ENCODE results near the gene RHOV. TPM values are rescaled to one million over a fixed set of nuclear protein-coding genes. Genes with fewer than 3 reads are reported as not detected.

RHOV gene
- total and polyA plus RNA-seq, 12 donors = 0.11 to 0.34 (median 0.15) TPM; not detected in 8

- intact Hi-C loops (cut with DNase I) = loop anchor here (2.0 to 5.0 kb wide), 2 partner anchors 35 kb away; partner anchors contain the start of gene VPS18 (in 1 of the 2)
- Histone ChIP-seq H3K4me1 (replicated peaks in 1 of 2) (peaks cover 0 to 5% of the 10 kb centered on the region in 2 donors), H3K27ac (no peak overlapping the region), H3K36me3 (replicated peaks in 1 of 2) (no peaks in the 10 kb centered on the region), H3K27me3 (no peaks in the 10 kb centered on the region), H3K9me3 (replicated peaks in 1 of 3) (no peaks in the 10 kb centered on the region), H3K4me3 (no peak overlapping the region)
- 24 to 33% (median 27%) methylated on average over 15 of the region's 15 CpGs for WGBS, 4 donors
- DNase-seq = peak; percentile 63 to 87 (median 75)
- TF ChIP-seq CTCF (IDR thresholded peaks at IDR 0.05) = peak; percentile 87 to 95 (median 92)
- TF ChIP-seq POLR2A (IDR thresholded peaks at IDR 0.05) = no peak
These were observed 16.3 kb downstream of the RHOV start for GRCh38 chr15:40857601-40858341.

GRCh38 chr15:40856746-40857145, 17.3 kb downstream of the RHOV start:
- no peak for DNase-seq
- H3K36me3 ChIP-seq (replicated peaks in 1 of 2) = no peaks in the 10 kb centered on the region
- 53 to 73% (median 61%) methylated on average over 6 to 8 of the region's 8 CpGs for WGBS, 4 donors
- H3K4me1 ChIP-seq (replicated peaks in 1 of 2) = peaks cover 0 to 5% of the 10 kb centered on the region in 2 donors
- intact Hi-C loops (cut with DNase I) = loop anchor here in 1 of 2 donors (5.0 kb wide), 1 partner anchor 36 kb away; the partner anchor contains the start of gene VPS18
- H3K27ac ChIP-seq = no peak overlapping the region
- H3K27me3 ChIP-seq = no peaks in the 10 kb centered on the region
- TF ChIP-seq CTCF (IDR thresholded peaks at IDR 0.05) (no peak), POLR2A (IDR thresholded peaks at IDR 0.05) (no peak)
- no peaks in the 10 kb centered on the region for H3K9me3 ChIP-seq (replicated peaks in 1 of 3)
- H3K4me3 ChIP-seq = no peak overlapping the region

- H3K4me1 ChIP-seq (replicated peaks in 1 of 2) = peaks cover 0 to 5% of the 10 kb centered on the region in 2 donors
- H3K36me3 ChIP-seq (replicated peaks in 1 of 2) = no peaks in the 10 kb centered on the region
- no peak for DNase-seq
- TF ChIP-seq CTCF (IDR thresholded peaks at IDR 0.05) (no peak), POLR2A (IDR thresholded peaks at IDR 0.05) (no peak)
- 77 to 84% (median 81%) methylated on average over 7 to 13 of the region's 13 CpGs for WGBS, 4 donors
- no peaks in the 10 kb centered on the region for H3K27me3 ChIP-seq
- H3K9me3 ChIP-seq (replicated peaks in 1 of 3) = no peaks in the 10 kb centered on the region
- intact Hi-C loops (cut with DNase I) = loop anchor here in 1 of 2 donors (5.0 kb wide), 1 partner anchor 37 kb away; the partner anchor contains the start of gene VPS18
- H3K27ac ChIP-seq = no peak overlapping the region
- no peak overlapping the region for H3K4me3 ChIP-seq
These were observed 18.3 kb downstream of the RHOV start for GRCh38 chr15:40855706-40856234.

GRCh38 chr15:40854161-40854560, 19.9 kb downstream of the RHOV start:
- intact Hi-C loops (cut with DNase I) = no loop called here
- H3K9me3 ChIP-seq (replicated peaks in 1 of 3) = no peaks in the 10 kb centered on the region
- no peak overlapping the region for H3K4me3 ChIP-seq
- no peak for TF ChIP-seq CTCF (IDR thresholded peaks at IDR 0.05)
- no peak for TF ChIP-seq POLR2A (IDR thresholded peaks at IDR 0.05)
- WGBS, 4 donors = 61 to 100% (median 72%) methylated on average over 2 to 10 of the region's 10 CpGs
- no peak for DNase-seq
- H3K27ac ChIP-seq = no peak overlapping the region
- H3K27me3 ChIP-seq = no peaks in the 10 kb centered on the region
- H3K4me1 ChIP-seq (replicated peaks in 1 of 2) = peaks cover 0 to 5% of the 10 kb centered on the region in 2 donors
- H3K36me3 ChIP-seq (replicated peaks in 1 of 2) = no peaks in the 10 kb centered on the region
